ENCODE data around the gene TAF1. TPM values are rescaled to one million over a fixed set of nuclear protein-coding genes. Genes with fewer than 3 reads are reported as not detected.
A peak's percentile ranks its signal among the peaks of the same experiment; 100 is the strongest.

TAF1 gene
- total and polyA plus RNA-seq, 2 donors (not counting 1 experiment from before 2014, with no cell fraction given) = 19.3 to 49.0 TPM

- Histone ChIP-seq H3K4me3 (replicated peaks in 1 of 4; ENCODE audit: control extremely low read depth in 1 of 4, insufficient read depth in 1 of 4, low read depth in 3 of 4, low read length in 4 of 4) (no peak overlapping the region), H2AFZ (ENCODE audit: low read length) (no peak overlapping the region), H3K4me2 (ENCODE audit: extremely low read depth, insufficient read depth, low read length) (no peak overlapping the region), H3K27ac (ENCODE audit: insufficient read depth, low read length) (no peak overlapping the region), H4K20me1 (ENCODE audit: control insufficient read depth, extremely low read depth, insufficient read depth, low read length) (no peaks in the 10 kb centered on the region), H3K79me2 (ENCODE audit: control insufficient read depth, insufficient read depth, low read length) (no peaks in the 10 kb centered on the region), H3K27me3 (ENCODE audit: control insufficient read depth, insufficient read depth, low read length) (no peaks in the 10 kb centered on the region), H3K36me3 (ENCODE audit: control insufficient read depth, insufficient read depth, low read length) (peaks cover 2% of the 10 kb centered on the region), H3K4me1 (ENCODE audit: control insufficient read depth, extremely low read depth, insufficient read depth, low read length) (no peaks in the 10 kb centered on the region), H3K9ac (ENCODE audit: insufficient read depth, low read length) (no peak overlapping the region), H3K9me3 (ENCODE audit: control insufficient read depth, insufficient read depth, low read depth, low read length) (no peaks in the 10 kb centered on the region)
- TF ChIP-seq CTCF (conservative IDR thresholded peaks at IDR 0.05 in 1 of 2, IDR thresholded peaks at IDR 0.05 in 1 of 2; ENCODE audit: low read depth in 1 of 2, low read length in 2 of 2) (no peak), EZH2 (IDR thresholded peaks at IDR 0.05; ENCODE audit: low read length, missing control alignments) (no peak)
- peak in 1 of 2 donors; percentile 34 for DNase-seq (ENCODE audit: low read depth in 2 of 2)
These were observed 88.1 kb downstream of the TAF1 start for GRCh38 chrX:71454222-71454621.

- H3K79me2 ChIP-seq (ENCODE audit: control insufficient read depth, insufficient read depth, low read length) = no peaks in the 10 kb centered on the region
- peaks cover 3% of the 10 kb centered on the region for H3K36me3 ChIP-seq (ENCODE audit: control insufficient read depth, insufficient read depth, low read length)
- no peak overlapping the region for H3K4me3 ChIP-seq (replicated peaks in 1 of 4; ENCODE audit: control extremely low read depth in 1 of 4, insufficient read depth in 1 of 4, low read depth in 3 of 4, low read length in 4 of 4)
- no peak for DNase-seq (ENCODE audit: low read depth in 2 of 2)
- H3K9ac ChIP-seq (ENCODE audit: insufficient read depth, low read length) = no peak overlapping the region
- no peaks in the 10 kb centered on the region for H3K9me3 ChIP-seq (ENCODE audit: control insufficient read depth, insufficient read depth, low read depth, low read length)
- TF ChIP-seq CTCF (conservative IDR thresholded peaks at IDR 0.05 in 1 of 2, IDR thresholded peaks at IDR 0.05 in 1 of 2; ENCODE audit: low read depth in 1 of 2, low read length in 2 of 2) (no peak), EZH2 (IDR thresholded peaks at IDR 0.05; ENCODE audit: low read length, missing control alignments) (no peak)
- H4K20me1 ChIP-seq (ENCODE audit: control insufficient read depth, extremely low read depth, insufficient read depth, low read length) = no peaks in the 10 kb centered on the region
- H3K4me1 ChIP-seq (ENCODE audit: control insufficient read depth, extremely low read depth, insufficient read depth, low read length) = no peaks in the 10 kb centered on the region
- H3K27me3 ChIP-seq (ENCODE audit: control insufficient read depth, insufficient read depth, low read length) = no peaks in the 10 kb centered on the region
- no peak overlapping the region for H2AFZ ChIP-seq (ENCODE audit: low read length)
- no peak overlapping the region for H3K4me2 ChIP-seq (ENCODE audit: extremely low read depth, insufficient read depth, low read length)
- no peak overlapping the region for H3K27ac ChIP-seq (ENCODE audit: insufficient read depth, low read length)
These were observed 92.7 kb downstream of the TAF1 start for GRCh38 chrX:71458866-71459265.

GRCh38 chrX:71464968-71465367 lies 98.8 kb downstream of the TAF1 start:
- Histone ChIP-seq H4K20me1 (ENCODE audit: control insufficient read depth, extremely low read depth, insufficient read depth, low read length) (no peaks in the 10 kb centered on the region), H3K9ac (ENCODE audit: insufficient read depth, low read length) (no peak overlapping the region), H2AFZ (ENCODE audit: low read length) (no peak overlapping the region), H3K4me2 (ENCODE audit: extremely low read depth, insufficient read depth, low read length) (no peak overlapping the region), H3K79me2 (ENCODE audit: control insufficient read depth, insufficient read depth, low read length) (no peaks in the 10 kb centered on the region), H3K36me3 (ENCODE audit: control insufficient read depth, insufficient read depth, low read length) (peaks cover 1% of the 10 kb centered on the region), H3K27ac (ENCODE audit: insufficient read depth, low read length) (no peak overlapping the region), H3K9me3 (ENCODE audit: control insufficient read depth, insufficient read depth, low read depth, low read length) (no peaks in the 10 kb centered on the region), H3K4me1 (ENCODE audit: control insufficient read depth, extremely low read depth, insufficient read depth, low read length) (no peaks in the 10 kb centered on the region), H3K27me3 (ENCODE audit: control insufficient read depth, insufficient read depth, low read length) (no peaks in the 10 kb centered on the region), H3K4me3 (replicated peaks in 1 of 4; ENCODE audit: control extremely low read depth in 1 of 4, insufficient read depth in 1 of 4, low read depth in 3 of 4, low read length in 4 of 4) (no peak overlapping the region)
- TF ChIP-seq CTCF (conservative IDR thresholded peaks at IDR 0.05 in 1 of 2, IDR thresholded peaks at IDR 0.05 in 1 of 2; ENCODE audit: low read depth in 1 of 2, low read length in 2 of 2) = no peak
- DNase-seq (ENCODE audit: low read depth in 2 of 2) = no peak

All from fibroblast of lung (primary cell).